K562 (cell line): ENCODE measurements around the gene RIOX2. TPM values are rescaled to one million over a fixed set of nuclear protein-coding genes. Genes with fewer than 3 reads are reported as not detected.

Source experiments
- ATAC-seq: fragments of 200-7000 bp; cut with Tn5 transposase; 3 replicates; pipeline ENCODE4 v1.9.1; 2020; ENCODE audit warnings: moderate library complexity
- BruUV-seq: library from RNA; stranded (reverse); fragments of 400-500 nt; replicated peaks from 2 replicates; lab custom pipeline; 2021; lab: Mats Ljungman, UMichigan
- CTCF ChIA-PET: fragments of 300-600 bp; formaldehyde crosslinking; extraction: SDS; loops from one replicate; lab custom pipeline; 2021; ENCODE audit warnings: low intra/inter-chr PET ratio; lab: Yijun Ruan, JAX
- POLR2A ChIA-PET: fragments of 300-600, 350-650 bp; sonication (Branson Sonifier 250); formaldehyde crosslinking; extraction: SDS; loops from one replicate; lab custom pipeline; 2021; ENCODE audit warnings: antibody characterized with exemption, inconsistent platforms; lab: Yijun Ruan, JAX
- DNase-seq, 4 experiments: peaks; one replicate each; pipeline versions ENCODE4 v3.0.0 to v3.0.0-alpha.2; 2011 to 2018; ENCODE audit warnings: low spot score in 3 of 4, mixed read lengths in 3 of 4; ENCODE audit errors: extremely low read depth in 1 of 4
- FAIRE-seq: peaks from 2 replicates; lab custom pipeline; 2011; peaks lifted over from hg19 to GRCh38; lab: Jason Lieb, UNC
- H2AFZ ChIP-seq: 2 replicates; pipeline ENCODE4 v1.6.0; 2011; ENCODE audit warnings: low read depth, low read length, control low read depth, inconsistent platforms
- H3K27ac ChIP-seq: fragments of 200-600 bp; 3 replicates; pipeline ENCODE4 v1.8.0; 2011; ENCODE audit warnings: low read depth, mild to moderate bottlenecking, control low read depth, inconsistent platforms, low read length, moderate library complexity, mixed read lengths; ENCODE audit errors: extremely low read depth
- H3K27me3 ChIP-seq, 2 experiments: fragments of 300-600 bp in 1 of 2; 2 replicates in 1 of 2; 3 replicates in 1 of 2; pipeline versions ENCODE4 v1.6.0 to v1.8.0; 2011; ENCODE audit warnings: inconsistent platforms in 2 of 2, low read length in 2 of 2, mild to moderate bottlenecking in 1 of 2, mixed read lengths in 1 of 2, moderate library complexity in 1 of 2; ENCODE audit not compliant: control insufficient read depth in 2 of 2, insufficient read depth in 2 of 2
- H3K36me3 ChIP-seq: fragments of 300-600 bp; 3 replicates; pipeline ENCODE4 v1.8.0; 2011; ENCODE audit warnings: mild to moderate bottlenecking, low read length, inconsistent platforms; ENCODE audit not compliant: control insufficient read depth, insufficient read depth
- H3K4me1 ChIP-seq, 2 experiments: fragments of 200-600 bp in 1 of 2; replicated peaks in 1 of 2; 2 replicates in 1 of 2; 3 replicates in 1 of 2; pipeline versions ENCODE4 v1.5.1 to v1.8.0; 2011; ENCODE audit warnings: inconsistent platforms in 2 of 2, low read length in 2 of 2, mild to moderate bottlenecking in 1 of 2, mixed read lengths in 1 of 2, moderate library complexity in 1 of 2; ENCODE audit not compliant: control insufficient read depth in 2 of 2, insufficient read depth in 2 of 2
- H3K4me2 ChIP-seq: 2 replicates; pipeline ENCODE4 v1.6.1; 2011; ENCODE audit warnings: low read length, control low read depth, inconsistent platforms, mixed read lengths; ENCODE audit not compliant: insufficient read depth
- H3K4me3 ChIP-seq: fragments of 200-600 bp; sonication (generic), shearing (Covaris generic); 2 replicates; pipeline ENCODE4 v1.5.1; 2016; ENCODE audit warnings: control low read depth, inconsistent platforms
- H3K79me2 ChIP-seq: fragments of 200-600 bp; 3 replicates; pipeline ENCODE4 v1.8.0; 2011; ENCODE audit warnings: low read length, inconsistent platforms; ENCODE audit not compliant: control insufficient read depth, insufficient read depth
- H3K9ac ChIP-seq, 2 experiments: 2 replicates each; pipeline versions ENCODE4 v1.6.0 to v1.6.1; 2011; ENCODE audit warnings: low read depth in 2 of 2, low read length in 2 of 2, control low read depth in 1 of 2, inconsistent platforms in 1 of 2, mild to moderate bottlenecking in 1 of 2, mixed read lengths in 1 of 2; ENCODE audit not compliant: insufficient read depth in 1 of 2
- H3K9me1 ChIP-seq: one replicate; pipeline ENCODE4 v1.6.0; 2011; ENCODE audit warnings: inconsistent platforms, mild to moderate bottlenecking, low read length, moderate library complexity; ENCODE audit not compliant: control insufficient read depth, insufficient read depth
- H3K9me3 ChIP-seq: replicated peaks from 2 replicates; pipeline ENCODE4 v1.5.1; 2011; ENCODE audit warnings: low read depth, low read length, inconsistent platforms; ENCODE audit not compliant: control insufficient read depth, insufficient read depth
- H4K20me1 ChIP-seq: replicated peaks from 2 replicates; pipeline ENCODE4 v1.6.1; 2011; ENCODE audit warnings: low read length, inconsistent platforms, mixed read lengths; ENCODE audit not compliant: control insufficient read depth, insufficient read depth
- ARID2 ChIP-seq: fragments of 450-650 bp; IDR thresholded peaks from 2 replicates; pipeline ENCODE4 v1.6.1; 2017; ENCODE audit warnings: antibody characterized with exemption, mild to moderate bottlenecking
- BCOR ChIP-seq: fragments of 450-650 bp; IDR thresholded peaks from 2 replicates; pipeline ENCODE4 v1.6.1; 2016
- CREBBP ChIP-seq: IDR thresholded peaks from one replicate; pipeline ENCODE4 v1.6.1; 2012; ENCODE audit warnings: low read depth, mild to moderate bottlenecking, control low read depth, inconsistent platforms, low read length
- FOXK1 ChIP-seq: sonication (generic); formaldehyde crosslinking; IDR thresholded peaks from 2 replicates; pipeline ENCODE4 v1.8.0; 2022; ENCODE audit warnings: missing genetic modification reagents, mild to moderate bottlenecking, borderline replicate concordance
- NR4A1 ChIP-seq, 2 experiments: fragments of 250-450 bp in 1 of 2; fragments of 450-650 bp in 1 of 2; sonication (Bioruptor Pico) in 1 of 2; IDR thresholded peaks; 2 replicates each; pipeline versions ENCODE4 v1.4.0 to v1.6.1; 2016 to 2020; ENCODE audit warnings: mild to moderate bottlenecking in 2 of 2, missing compliant biosample characterization in 1 of 2, missing genetic modification characterization in 1 of 2, moderate library complexity in 1 of 2
- POLR2AphosphoS2 ChIP-seq: IDR thresholded peaks from 2 replicates; pipeline ENCODE4 v1.6.1; 2012; ENCODE audit warnings: low read length, improper control_type of control experiment
- TCF7 ChIP-seq: sonication (generic); IDR thresholded peaks from 2 replicates; pipeline ENCODE4 v1.6.1; 2016; ENCODE audit warnings: antibody characterized with exemption, borderline replicate concordance
- in situ Hi-C: fragments of 300-500 bp; cut with MboI; formaldehyde crosslinking; loops from 4 replicates; pipeline ENCODE4 v1.15.0; 2018; ENCODE audit warnings: inconsistent platforms, mixed read lengths
- intact Hi-C: fragments of 100-400 bp; cut with micrococcal nuclease; formaldehyde crosslinking; loops from 2 replicates; pipeline ENCODE4 v1.14.2; 2022
- polyA plus RNA-seq, 8 experiments: library from polyadenylated mRNA; depleted of rRNA in 4 of 8; stranded (reverse) in 5 of 8; unstranded in 3 of 8; fragments of >200 nt; fragmentation: Nextera tagmentation in 2 of 8; fragmentation: Illumina TruSeq in 1 of 8; extraction: Ambion mirVana in 2 of 8; extraction: Trizol in 1 of 8; gene quantifications; 2 replicates each; pipeline versions ENCODE4 v1.2.1 to v1.2.3, GENCODE V29; 2011 to 2014; ENCODE audit warnings: inconsistent platforms in 1 of 8, missing spikeins in 1 of 8
- total RNA-seq, 7 experiments: library from RNA; depleted of rRNA in 6 of 7; stranded (reverse); fragments of >200 nt in 6 of 7; fragmentation: Illumina TruSeq in 2 of 7; extraction: Trizol in 2 of 7; gene quantifications; 2 replicates each; pipeline versions ENCODE4 v1.2.1 to v1.2.3, GENCODE V29; 2011 to 2021; ENCODE audit warnings: low replicate concordance in 1 of 7
- TF ChIP-seq, protein P1 (sequence below), 2 experiments: fragments of 450-650 bp; conservative IDR thresholded peaks; 2 replicates each; pipeline ENCODE4 v1.6.1; 2017; ENCODE audit warnings: mild to moderate bottlenecking in 2 of 2, moderate library complexity in 2 of 2
- TF ChIP-seq, protein P2 (sequence below): sonication (generic); formaldehyde crosslinking; IDR thresholded peaks from 2 replicates; pipeline ENCODE4 v1.8.0; 2022; ENCODE audit warnings: missing genetic modification reagents, mild to moderate bottlenecking, borderline replicate concordance
- TF ChIP-seq, protein P3 (sequence below): fragments of 450-650 bp; IDR thresholded peaks from one replicate; pipeline ENCODE4 v1.6.1; 2018; ENCODE audit warnings: mild to moderate bottlenecking, moderate library complexity; ENCODE audit not compliant: partially characterized antibody
- TF ChIP-seq, protein P4 (sequence below), 3 experiments: fragments of 200-800 bp in 1 of 3; sonication (Bioruptor generic) in 1 of 3; sonication (generic) in 1 of 3; formaldehyde crosslinking in 1 of 3; IDR thresholded peaks; 2 replicates each; pipeline versions ENCODE4 v1.6.1 to v1.8.0; 2016 to 2022; ENCODE audit warnings: mild to moderate bottlenecking in 2 of 3, missing compliant biosample characterization in 2 of 3, missing genetic modification characterization in 2 of 3, missing genetic modification reagents in 1 of 3
- TF ChIP-seq, protein P5 (sequence below): fragments of 450-650 bp; IDR thresholded peaks from 2 replicates; pipeline ENCODE4 v1.6.1; 2016

Gene RIOX2
- total and polyA plus RNA-seq, 9 of the 15 experiments (the other 6 are each of a cell fraction or from before 2014, with no cell fraction given): 22.2 to 56.0 (median 32.6) TPM

DNA sequence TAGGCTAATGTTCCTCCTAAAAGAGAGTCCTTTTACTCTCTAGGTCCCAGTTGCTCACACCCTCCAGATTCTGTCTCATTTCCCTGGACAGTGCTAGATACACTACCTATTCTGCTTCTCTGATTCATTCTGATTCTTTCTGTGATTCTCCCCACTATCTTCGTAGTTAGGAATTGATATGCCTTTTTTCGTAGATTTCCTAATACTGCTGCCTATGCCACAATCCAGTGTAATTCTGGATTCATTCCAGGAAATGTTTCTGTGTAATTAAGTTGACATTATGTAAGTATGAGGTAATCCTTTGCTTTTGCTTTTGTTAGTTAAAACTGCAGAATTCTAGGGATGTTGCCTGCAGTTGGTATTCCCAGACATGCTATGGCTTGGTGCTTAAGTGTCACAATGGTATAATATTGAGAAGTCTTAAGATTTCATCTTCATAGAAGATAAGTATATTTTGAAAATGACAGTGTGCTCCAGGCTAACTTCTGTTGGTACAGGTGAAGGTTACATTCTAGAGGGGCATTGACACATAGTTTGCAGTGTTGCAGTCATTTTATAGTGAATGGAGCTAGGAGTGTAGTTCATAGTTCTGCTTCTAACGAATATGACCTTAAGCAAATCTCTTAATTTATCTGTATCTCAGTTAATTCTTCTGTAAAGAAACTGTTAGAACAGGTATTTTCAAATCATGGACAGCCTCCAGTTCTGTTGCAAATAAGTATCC lies 54.3 kb downstream of the RIOX2 start (continued):
- TF ChIP-seq, protein P1, sequence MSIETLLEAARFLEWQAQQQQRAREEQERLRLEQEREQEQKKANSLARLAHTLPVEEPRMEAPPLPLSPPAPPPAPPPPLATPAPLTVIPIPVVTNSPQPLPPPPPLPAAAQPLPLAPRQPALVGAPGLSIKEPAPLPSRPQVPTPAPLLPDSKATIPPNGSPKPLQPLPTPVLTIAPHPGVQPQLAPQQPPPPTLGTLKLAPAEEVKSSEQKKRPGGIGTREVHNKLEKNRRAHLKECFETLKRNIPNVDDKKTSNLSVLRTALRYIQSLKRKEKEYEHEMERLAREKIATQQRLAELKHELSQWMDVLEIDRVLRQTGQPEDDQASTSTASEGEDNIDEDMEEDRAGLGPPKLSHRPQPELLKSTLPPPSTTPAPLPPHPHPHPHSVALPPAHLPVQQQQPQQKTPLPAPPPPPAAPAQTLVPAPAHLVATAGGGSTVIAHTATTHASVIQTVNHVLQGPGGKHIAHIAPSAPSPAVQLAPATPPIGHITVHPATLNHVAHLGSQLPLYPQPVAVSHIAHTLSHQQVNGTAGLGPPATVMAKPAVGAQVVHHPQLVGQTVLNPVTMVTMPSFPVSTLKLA (conservative IDR thresholded peaks at IDR 0.05): no peak
- no peak for TF ChIP-seq CREBBP
- TF ChIP-seq, protein P2, sequence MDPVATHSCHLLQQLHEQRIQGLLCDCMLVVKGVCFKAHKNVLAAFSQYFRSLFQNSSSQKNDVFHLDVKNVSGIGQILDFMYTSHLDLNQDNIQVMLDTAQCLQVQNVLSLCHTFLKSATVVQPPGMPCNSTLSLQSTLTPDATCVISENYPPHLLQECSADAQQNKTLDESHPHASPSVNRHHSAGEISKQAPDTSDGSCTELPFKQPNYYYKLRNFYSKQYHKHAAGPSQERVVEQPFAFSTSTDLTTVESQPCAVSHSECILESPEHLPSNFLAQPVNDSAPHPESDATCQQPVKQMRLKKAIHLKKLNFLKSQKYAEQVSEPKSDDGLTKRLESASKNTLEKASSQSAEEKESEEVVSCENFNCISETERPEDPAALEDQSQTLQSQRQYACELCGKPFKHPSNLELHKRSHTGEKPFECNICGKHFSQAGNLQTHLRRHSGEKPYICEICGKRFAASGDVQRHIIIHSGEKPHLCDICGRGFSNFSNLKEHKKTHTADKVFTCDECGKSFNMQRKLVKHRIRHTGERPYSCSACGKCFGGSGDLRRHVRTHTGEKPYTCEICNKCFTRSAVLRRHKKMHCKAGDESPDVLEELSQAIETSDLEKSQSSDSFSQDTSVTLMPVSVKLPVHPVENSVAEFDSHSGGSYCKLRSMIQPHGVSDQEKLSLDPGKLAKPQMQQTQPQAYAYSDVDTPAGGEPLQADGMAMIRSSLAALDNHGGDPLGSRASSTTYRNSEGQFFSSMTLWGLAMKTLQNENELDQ (CRISPR knock-in tag): no peak

DNA sequence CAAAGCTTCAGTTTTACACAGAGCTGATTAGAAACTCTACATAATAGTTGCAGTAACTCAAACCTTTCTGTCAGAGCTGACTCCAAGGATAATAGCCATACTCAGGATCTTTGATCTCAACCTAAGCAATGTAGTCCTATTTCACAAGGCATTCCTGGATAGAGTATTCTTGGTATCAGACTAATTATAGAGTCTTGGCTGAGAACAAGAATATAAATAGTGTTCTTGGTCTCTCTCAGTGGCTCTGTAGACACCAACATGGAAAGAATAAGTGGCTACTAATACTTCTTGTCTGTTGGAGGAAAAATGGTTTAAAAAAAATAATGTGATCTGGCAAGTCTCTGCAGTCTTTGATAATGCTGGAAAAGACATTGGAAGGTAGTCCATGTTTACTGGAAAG lies 55.7 kb downstream of the RIOX2 start:
- POLR2A ChIA-PET: no interaction called here
- CTCF ChIA-PET: no interaction called here
- TF ChIP-seq POLR2AphosphoS2 (no peak), TCF7 (no peak), FOXK1 (CRISPR knock-in tag) (no peak), ARID2 (no peak), NR4A1 (CRISPR knock-in tag; IDR thresholded peaks at IDR 0.05) (no peak), NR4A1 (tag; IDR thresholded peaks at IDR 0.05) (no peak), BCOR (no peak)
- TF ChIP-seq, protein P3, sequence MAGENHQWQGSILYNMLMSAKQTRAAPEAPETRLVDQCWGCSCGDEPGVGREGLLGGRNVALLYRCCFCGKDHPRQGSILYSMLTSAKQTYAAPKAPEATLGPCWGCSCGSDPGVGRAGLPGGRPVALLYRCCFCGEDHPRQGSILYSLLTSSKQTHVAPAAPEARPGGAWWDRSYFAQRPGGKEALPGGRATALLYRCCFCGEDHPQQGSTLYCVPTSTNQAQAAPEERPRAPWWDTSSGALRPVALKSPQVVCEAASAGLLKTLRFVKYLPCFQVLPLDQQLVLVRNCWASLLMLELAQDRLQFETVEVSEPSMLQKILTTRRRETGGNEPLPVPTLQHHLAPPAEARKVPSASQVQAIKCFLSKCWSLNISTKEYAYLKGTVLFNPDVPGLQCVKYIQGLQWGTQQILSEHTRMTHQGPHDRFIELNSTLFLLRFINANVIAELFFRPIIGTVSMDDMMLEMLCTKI: no peak
- TF ChIP-seq, protein P4, sequence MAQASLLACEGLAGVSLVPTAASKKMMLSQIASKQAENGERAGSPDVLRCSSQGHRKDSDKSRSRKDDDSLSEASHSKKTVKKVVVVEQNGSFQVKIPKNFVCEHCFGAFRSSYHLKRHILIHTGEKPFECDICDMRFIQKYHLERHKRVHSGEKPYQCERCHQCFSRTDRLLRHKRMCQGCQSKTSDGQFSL (CRISPR knock-in tag; IDR thresholded peaks at IDR 0.05): no peak
- TF ChIP-seq, protein P4 (tag; IDR thresholded peaks at IDR 0.05): no peak
- TF ChIP-seq, protein P5, sequence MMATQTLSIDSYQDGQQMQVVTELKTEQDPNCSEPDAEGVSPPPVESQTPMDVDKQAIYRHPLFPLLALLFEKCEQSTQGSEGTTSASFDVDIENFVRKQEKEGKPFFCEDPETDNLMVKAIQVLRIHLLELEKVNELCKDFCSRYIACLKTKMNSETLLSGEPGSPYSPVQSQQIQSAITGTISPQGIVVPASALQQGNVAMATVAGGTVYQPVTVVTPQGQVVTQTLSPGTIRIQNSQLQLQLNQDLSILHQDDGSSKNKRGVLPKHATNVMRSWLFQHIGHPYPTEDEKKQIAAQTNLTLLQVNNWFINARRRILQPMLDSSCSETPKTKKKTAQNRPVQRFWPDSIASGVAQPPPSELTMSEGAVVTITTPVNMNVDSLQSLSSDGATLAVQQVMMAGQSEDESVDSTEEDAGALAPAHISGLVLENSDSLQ: no peak

More for the DNA sequence above, 55.7 kb downstream of the RIOX2 start:
- BruUV-seq: no TSS peak
- FAIRE-seq (no peak), DNase-seq (no peak), ATAC-seq (no peak)
- H3K27me3 ChIP-seq: no peaks in the 10 kb centered on the region
- no peaks in the 10 kb centered on the region for H4K20me1 ChIP-seq
- no peak overlapping the region for H3K9ac ChIP-seq
- no peaks in the 10 kb centered on the region for H3K9me3 ChIP-seq
- no peak overlapping the region for H3K27ac ChIP-seq
- H3K4me2 ChIP-seq: no peak overlapping the region
- no peak overlapping the region for H3K4me3 ChIP-seq
- intact Hi-C loops (no loop called here), in situ Hi-C loops (no loop called here)
- H2AFZ ChIP-seq: no peak overlapping the region
- H3K4me1 ChIP-seq: no peaks in the 10 kb centered on the region; a peak in 2 of 5 replicates
- no peaks in the 10 kb centered on the region for H3K79me2 ChIP-seq
- no peaks in the 10 kb centered on the region for H3K9me1 ChIP-seq
- H3K36me3 ChIP-seq: no peaks in the 10 kb centered on the region
